GM08714 (cell line): ENCODE results near the gene C1orf167.

Experiments used
- H3K4me3 ChIP-seq: fragments of 200-500 bp; sonication (Bioruptor generic); 2 replicates; pipeline ENCODE4 v1.5.1; 2014; ENCODE audit warnings: mild to moderate bottlenecking, low read length, inconsistent platforms
- ZNF274 ChIP-seq: IDR thresholded peaks from 2 replicates; pipeline ENCODE4 v1.6.1; 2012; ENCODE audit warnings: mild to moderate bottlenecking, low read depth, low read length

C1orf167 gene

GRCh38 chr1:11781297-11781696, 19.3 kb downstream of the C1orf167 start:
- H3K4me3 ChIP-seq: no peak overlapping the region
- TF ChIP-seq ZNF274: no peak

GRCh38 chr1:11782127-11782708, 20.2 kb downstream of the C1orf167 start:
- no peak for TF ChIP-seq ZNF274

GRCh38 chr1:11783556-11783955, 21.6 kb downstream of the C1orf167 start:
- no peak overlapping the region for H3K4me3 ChIP-seq
- no peak for TF ChIP-seq ZNF274

More at GRCh38 chr1:11782127-11782708, 20.2 kb downstream of the C1orf167 start:
- H3K4me3 ChIP-seq: no peak overlapping the region

GRCh38 chr1:11784256-11784992, 22.4 kb downstream of the C1orf167 start:
- no peak overlapping the region for H3K4me3 ChIP-seq
- TF ChIP-seq ZNF274: no peak

- no peak for TF ChIP-seq ZNF274
Observed at GRCh38 chr1:11784993-11785769, 23.2 kb downstream of the C1orf167 start.

GRCh38 chr1:11786168-11786567, 24.2 kb downstream of the C1orf167 start:
- no peak for TF ChIP-seq ZNF274
- no peak overlapping the region for H3K4me3 ChIP-seq

More at GRCh38 chr1:11784993-11785769, 23.2 kb downstream of the C1orf167 start:
- H3K4me3 ChIP-seq: no peak overlapping the region

GRCh38 chr1:11787251-11787803, 25.3 kb downstream of the C1orf167 start:
- H3K4me3 ChIP-seq: no peak overlapping the region
- TF ChIP-seq ZNF274: no peak

- H3K4me3 ChIP-seq: no peak overlapping the region
- no peak for TF ChIP-seq ZNF274
Observed at GRCh38 chr1:11787804-11788436, 25.9 kb downstream of the C1orf167 start.

GRCh38 chr1:11788549-11789053, 26.6 kb downstream of the C1orf167 start:
- TF ChIP-seq ZNF274: no peak
- H3K4me3 ChIP-seq: no peak overlapping the region

GRCh38 chr1:11789126-11790067, 27.4 kb downstream of the C1orf167 start:
- no peak for TF ChIP-seq ZNF274
- H3K4me3 ChIP-seq: no peak overlapping the region

GRCh38 chr1:11790101-11790879, 28.3 kb downstream of the C1orf167 start:
- H3K4me3 ChIP-seq: no peak overlapping the region

More at GRCh38 chr1:11790101-11790879, 28.3 kb downstream of the C1orf167 start:
- no peak for TF ChIP-seq ZNF274
